HEK293 (cell line): ENCODE results near the gene JTB.

ENCODE experiments used
- CTCF ChIA-PET: fragments of 350-600 bp; formaldehyde crosslinking; extraction: SDS; loops from one replicate; lab custom pipeline; 2021; ENCODE audit warnings: antibody characterized with exemption; lab: Yijun Ruan, JAX
- POLR2A ChIA-PET: fragments of 300-600 bp; formaldehyde crosslinking; extraction: SDS; loops from one replicate; lab custom pipeline; 2020; ENCODE audit warnings: antibody characterized with exemption, inconsistent platforms; lab: Yijun Ruan, JAX
- H3K27ac ChIP-seq: fragments of 200-500 bp; sonication (Bioruptor generic); 2 replicates; pipeline ENCODE4 v1.5.1; 2014; ENCODE audit warnings: low read depth, low read length, control low read depth, inconsistent platforms; ENCODE audit errors: extremely low read depth
- H3K36me3 ChIP-seq, 2 experiments: fragments of 200-500 bp in 1 of 2; sonication (Bioruptor generic) in 1 of 2; 1 replicate in 1 of 2; 2 replicates in 1 of 2; pipeline ENCODE4 v1.5.1; 2014 to 2017; ENCODE audit warnings: inconsistent platforms in 2 of 2, low read length in 2 of 2; ENCODE audit not compliant: control insufficient read depth in 2 of 2, insufficient read depth in 1 of 2
- H3K4me1 ChIP-seq: fragments of 200-500 bp; sonication (Bioruptor generic); 2 replicates; pipeline ENCODE4 v1.5.1; 2014; ENCODE audit warnings: mild to moderate bottlenecking, low read length, inconsistent platforms; ENCODE audit not compliant: control insufficient read depth, insufficient read depth
- H3K4me3 ChIP-seq: 2 replicates; pipeline ENCODE4 v1.5.1; 2011; ENCODE audit warnings: low read depth, mild to moderate bottlenecking, control low read depth, low read length, moderate library complexity
- H3K9me3 ChIP-seq: fragments of 200-500 bp; sonication (Bioruptor generic); 2 replicates; pipeline ENCODE4 v1.5.1; 2014; ENCODE audit warnings: low read depth, low read length, inconsistent platforms; ENCODE audit not compliant: control insufficient read depth, insufficient read depth
- BCL11A ChIP-seq: fragments of 450-650 bp; formaldehyde crosslinking; IDR thresholded peaks from 2 replicates; pipeline ENCODE4 v1.5.1; 2016; ENCODE audit warnings: low read depth, missing biosample characterization, missing genetic modification characterization
- BCL11B ChIP-seq: fragments of 450-650 bp; formaldehyde crosslinking; IDR thresholded peaks from 2 replicates; pipeline ENCODE4 v1.5.1; 2016; ENCODE audit warnings: low read depth, missing biosample characterization, missing genetic modification characterization
- EGR2 ChIP-seq: fragments of 450-650 bp; formaldehyde crosslinking; IDR thresholded peaks from 2 replicates; pipeline ENCODE4 v1.5.1; 2016; ENCODE audit warnings: low read depth, missing biosample characterization, missing genetic modification characterization
- GFI1B ChIP-seq: fragments of 450-650 bp; formaldehyde crosslinking; IDR thresholded peaks from 2 replicates; pipeline ENCODE4 v1.5.1; 2016; ENCODE audit warnings: missing biosample characterization, missing genetic modification characterization
- KLF16 ChIP-seq: fragments of 450-650 bp; formaldehyde crosslinking; IDR thresholded peaks from 2 replicates; pipeline ENCODE4 v1.5.1; 2017; ENCODE audit warnings: missing biosample characterization, missing genetic modification characterization
- KLF8 ChIP-seq: fragments of 450-650 bp; formaldehyde crosslinking; IDR thresholded peaks from 2 replicates; pipeline ENCODE4 v1.5.1; 2016; ENCODE audit warnings: missing biosample characterization, missing genetic modification characterization
- PRDM1 ChIP-seq: fragments of 450-650 bp; formaldehyde crosslinking; IDR thresholded peaks from 2 replicates; pipeline ENCODE4; 2016; ENCODE audit warnings: missing biosample characterization, missing genetic modification characterization
- PRDM4 ChIP-seq: fragments of 450-650 bp; formaldehyde crosslinking; IDR thresholded peaks from 2 replicates; pipeline ENCODE4 v1.5.1; 2017; ENCODE audit warnings: missing biosample characterization, missing genetic modification characterization
- TSHZ1 ChIP-seq: fragments of 450-650 bp; formaldehyde crosslinking; IDR thresholded peaks from 2 replicates; pipeline ENCODE4 v1.5.1; 2016; ENCODE audit warnings: missing biosample characterization, missing genetic modification characterization, borderline replicate concordance
- WT1 ChIP-seq: fragments of 450-650 bp; formaldehyde crosslinking; IDR thresholded peaks from 2 replicates; pipeline ENCODE4 v1.5.1; 2016; ENCODE audit warnings: missing biosample characterization, missing genetic modification characterization
- ZFHX2 ChIP-seq: fragments of 450-650 bp; formaldehyde crosslinking; conservative IDR thresholded peaks from 2 replicates; pipeline ENCODE4 v1.5.1; 2016; ENCODE audit warnings: missing biosample characterization, missing genetic modification characterization
- ZNF18 ChIP-seq: fragments of 450-650 bp; formaldehyde crosslinking; IDR thresholded peaks from 2 replicates; pipeline ENCODE4 v1.5.1; 2016; ENCODE audit warnings: missing biosample characterization, missing genetic modification characterization
- ZNF202 ChIP-seq: fragments of 450-650 bp; formaldehyde crosslinking; IDR thresholded peaks from 2 replicates; pipeline ENCODE4 v1.5.1; 2016; ENCODE audit warnings: missing biosample characterization, missing genetic modification characterization, borderline replicate concordance
- ZNF24 ChIP-seq: fragments of 450-650 bp; formaldehyde crosslinking; IDR thresholded peaks from 2 replicates; pipeline ENCODE4 v1.5.1; 2016; ENCODE audit warnings: missing biosample characterization, missing genetic modification characterization
- ZNF394 ChIP-seq: fragments of 450-650 bp; formaldehyde crosslinking; IDR thresholded peaks from 2 replicates; pipeline ENCODE4 v1.5.1; 2016; ENCODE audit warnings: missing biosample characterization, missing genetic modification characterization, mild to moderate bottlenecking, moderate library complexity, borderline replicate concordance
- ZNF433 ChIP-seq: fragments of 450-650 bp; formaldehyde crosslinking; IDR thresholded peaks from 2 replicates; pipeline ENCODE4 v1.5.1; 2016; ENCODE audit warnings: missing biosample characterization, missing genetic modification characterization, low read depth
- ZNF514 ChIP-seq: fragments of 450-650 bp; formaldehyde crosslinking; IDR thresholded peaks from 2 replicates; pipeline ENCODE4 v1.5.1; 2016; ENCODE audit warnings: missing biosample characterization, missing genetic modification characterization
- ZNF600 ChIP-seq: fragments of 450-650 bp; formaldehyde crosslinking; IDR thresholded peaks from 2 replicates; pipeline ENCODE4 v1.5.1; 2016; ENCODE audit warnings: missing biosample characterization, missing genetic modification characterization
- ZNF654 ChIP-seq: fragments of 450-650 bp; formaldehyde crosslinking; IDR thresholded peaks from 2 replicates; pipeline ENCODE4 v1.5.1; 2016; ENCODE audit warnings: low read depth, missing biosample characterization, missing genetic modification characterization
- ZSCAN18 ChIP-seq: fragments of 450-650 bp; formaldehyde crosslinking; IDR thresholded peaks from 2 replicates; pipeline ENCODE4 v1.5.1; 2016; ENCODE audit warnings: missing biosample characterization, missing genetic modification characterization
- ZSCAN30 ChIP-seq: fragments of 450-650 bp; IDR thresholded peaks from 2 replicates; pipeline ENCODE4 v1.5.1; 2018; ENCODE audit warnings: missing biosample characterization, mild to moderate bottlenecking, missing genetic modification characterization, moderate library complexity
- ZSCAN5A ChIP-seq: fragments of 450-650 bp; formaldehyde crosslinking; IDR thresholded peaks from 2 replicates; pipeline ENCODE4 v1.5.1; 2016; ENCODE audit warnings: missing biosample characterization, missing genetic modification characterization
- ZXDB ChIP-seq: fragments of 450-650 bp; formaldehyde crosslinking; IDR thresholded peaks from 2 replicates; pipeline ENCODE4 v1.5.1; 2016; ENCODE audit warnings: missing biosample characterization, missing genetic modification characterization

Gene JTB

GRCh38 chr1:153951183-153951582, 26.3 kb downstream of the JTB start:
- Histone ChIP-seq H3K9me3 (no peaks in the 10 kb centered on the region), H3K4me3 (no peak overlapping the region), H3K27ac (no peak overlapping the region), H3K4me1 (no peaks in the 10 kb centered on the region), H3K36me3 (peaks cover 16 to 80% of the 10 kb centered on the region in 2 experiments; a peak in 2 of 3 replicates)
- no peak for TF ChIP-seq ZXDB (tag by site-specific recombination)
- 0 out of 2 replicates have a peak, but pooled peaks have one; percentile 16 for TF ChIP-seq ZFHX2
- peak; percentile 39; the same call in 1 of the 2 replicates for TF ChIP-seq EGR2 (tag by site-specific recombination)
- ChIA-PET CTCF (interaction anchor here (0.6 to 1.2 kb wide), 2 partner anchors 35 to 106 kb away, joined by 3 to 5 read pairs; partner anchors contain the start of gene RAB13), POLR2A (interaction anchor here (0.8 kb wide), 1 partner anchor 11 kb away, joined by 3 read pairs; no protein-coding TSS in a partner anchor)

- Histone ChIP-seq H3K9me3 (no peaks in the 10 kb centered on the region), H3K4me1 (no peaks in the 10 kb centered on the region), H3K36me3 (peaks cover 12 to 67% of the 10 kb centered on the region in 2 experiments; a peak in 2 of 3 replicates), H3K27ac (peak within 1 kb of the TSS; percentile 91), H3K4me3 (peak within 1 kb of the TSS; percentile 74)
- POLR2A ChIA-PET, result interaction anchor here (1.0 to 4.3 kb wide), 11 partner anchors 10 to 143 kb away, joined by 4 to 36 read pairs (median 13); partner anchors contain the start of genes CREB3L4, CRTC2, GATAD2B and JTB
- CTCF ChIA-PET, result interaction anchor here (0.6 to 1.8 kb wide), 27 partner anchors 9 to 402 kb away, joined by 3 to 13 read pairs (median 4); partner anchors contain the start of genes CRTC2, RAB13 and SLC39A1
- TF ChIP-seq ZNF24 (tag by site-specific recombination) (0 out of 2 replicates have a peak, but pooled peaks have one; percentile 17), KLF16 (tag by site-specific recombination) (no peak), BCL11A (peak; percentile 80; the same call in 1 of the 2 replicates), GFI1B (no peak), ZNF202 (tag by site-specific recombination) (no peak), ZSCAN5A (tag by site-specific recombination) (no peak), ZNF654 (no peak), ZNF433 (no peak), ZSCAN18 (tag by site-specific recombination) (no peak), TSHZ1 (tag by site-specific recombination) (no peak), PRDM1 (no peak), ZNF394 (no peak; the same call in 1 of the 2 replicates), ZSCAN30 (tag by site-specific recombination) (peak; percentile 89), BCL11B (peak; percentile 91), ZXDB (tag by site-specific recombination) (peak; percentile 39), WT1 (tag by site-specific recombination) (no peak), ZNF514 (no peak), ZNF600 (tag by site-specific recombination) (peak; percentile 95), KLF8 (peak; percentile 43; the same call in 1 of the 2 replicates), PRDM4 (tag by site-specific recombination) (no peak), ZNF18 (tag by site-specific recombination) (no peak)
Measured at GRCh38 chr1:153946622-153947241, 30.7 kb downstream of the JTB start, which contains the start of gene DENND4B. DENND4B (minus strand) TSS chr1:153946718; CDS start chr1:153944374, 2,344 bp downstream.
